ENCODE results near the gene CLSTN2.

DNA sequence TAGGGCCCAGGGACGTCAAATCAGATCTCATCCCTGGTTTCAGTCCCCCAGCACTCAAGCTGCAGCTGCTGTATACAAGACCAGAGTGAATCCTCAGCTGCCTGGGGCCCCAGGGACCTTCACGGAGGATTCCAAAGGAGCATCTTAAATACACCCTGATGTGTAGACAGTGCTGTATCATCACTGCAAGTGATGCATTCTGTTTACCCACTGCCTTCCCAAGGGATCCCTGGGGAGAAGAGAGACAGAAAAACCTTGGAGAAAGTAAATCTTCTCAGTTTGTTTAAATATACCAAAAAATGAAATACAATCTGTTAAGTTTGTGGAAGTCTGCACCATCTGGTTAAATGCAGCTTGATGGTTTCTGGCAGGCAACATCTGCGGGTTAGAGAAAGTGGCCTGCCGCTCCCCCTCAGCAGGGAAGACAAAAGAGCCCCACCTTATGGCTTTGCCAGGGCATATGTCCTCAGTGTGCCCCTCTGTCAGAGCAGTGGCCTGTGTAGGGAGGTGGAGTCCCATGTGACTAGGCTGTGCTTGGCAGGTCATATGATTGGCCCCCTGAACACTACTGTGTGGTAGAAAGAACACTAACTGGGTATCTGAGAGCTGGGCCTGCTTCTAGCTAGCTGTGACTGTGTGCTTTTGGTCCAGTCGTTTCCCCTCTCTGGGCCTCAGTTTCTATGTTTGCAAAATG, 520.7 kb downstream of the CLSTN2 start:
- TF ChIP-seq, protein P1, sequence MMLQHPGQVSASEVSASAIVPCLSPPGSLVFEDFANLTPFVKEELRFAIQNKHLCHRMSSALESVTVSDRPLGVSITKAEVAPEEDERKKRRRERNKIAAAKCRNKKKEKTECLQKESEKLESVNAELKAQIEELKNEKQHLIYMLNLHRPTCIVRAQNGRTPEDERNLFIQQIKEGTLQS (IDR thresholded peaks at IDR 0.05) = no peak
- TF ChIP-seq EGR1 (IDR thresholded peaks at IDR 0.05; ENCODE audit: low read depth in 2 of 2) = no peak
- no peak for TF ChIP-seq CTCF (IDR thresholded peaks at IDR 0.05; ENCODE audit: low read depth, low read length, missing input control)
- TF ChIP-seq, protein P2, sequence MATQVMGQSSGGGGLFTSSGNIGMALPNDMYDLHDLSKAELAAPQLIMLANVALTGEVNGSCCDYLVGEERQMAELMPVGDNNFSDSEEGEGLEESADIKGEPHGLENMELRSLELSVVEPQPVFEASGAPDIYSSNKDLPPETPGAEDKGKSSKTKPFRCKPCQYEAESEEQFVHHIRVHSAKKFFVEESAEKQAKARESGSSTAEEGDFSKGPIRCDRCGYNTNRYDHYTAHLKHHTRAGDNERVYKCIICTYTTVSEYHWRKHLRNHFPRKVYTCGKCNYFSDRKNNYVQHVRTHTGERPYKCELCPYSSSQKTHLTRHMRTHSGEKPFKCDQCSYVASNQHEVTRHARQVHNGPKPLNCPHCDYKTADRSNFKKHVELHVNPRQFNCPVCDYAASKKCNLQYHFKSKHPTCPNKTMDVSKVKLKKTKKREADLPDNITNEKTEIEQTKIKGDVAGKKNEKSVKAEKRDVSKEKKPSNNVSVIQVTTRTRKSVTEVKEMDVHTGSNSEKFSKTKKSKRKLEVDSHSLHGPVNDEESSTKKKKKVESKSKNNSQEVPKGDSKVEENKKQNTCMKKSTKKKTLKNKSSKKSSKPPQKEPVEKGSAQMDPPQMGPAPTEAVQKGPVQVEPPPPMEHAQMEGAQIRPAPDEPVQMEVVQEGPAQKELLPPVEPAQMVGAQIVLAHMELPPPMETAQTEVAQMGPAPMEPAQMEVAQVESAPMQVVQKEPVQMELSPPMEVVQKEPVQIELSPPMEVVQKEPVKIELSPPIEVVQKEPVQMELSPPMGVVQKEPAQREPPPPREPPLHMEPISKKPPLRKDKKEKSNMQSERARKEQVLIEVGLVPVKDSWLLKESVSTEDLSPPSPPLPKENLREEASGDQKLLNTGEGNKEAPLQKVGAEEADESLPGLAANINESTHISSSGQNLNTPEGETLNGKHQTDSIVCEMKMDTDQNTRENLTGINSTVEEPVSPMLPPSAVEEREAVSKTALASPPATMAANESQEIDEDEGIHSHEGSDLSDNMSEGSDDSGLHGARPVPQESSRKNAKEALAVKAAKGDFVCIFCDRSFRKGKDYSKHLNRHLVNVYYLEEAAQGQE (IDR thresholded peaks at IDR 0.05) = no peak
- TF ChIP-seq, protein P3, sequence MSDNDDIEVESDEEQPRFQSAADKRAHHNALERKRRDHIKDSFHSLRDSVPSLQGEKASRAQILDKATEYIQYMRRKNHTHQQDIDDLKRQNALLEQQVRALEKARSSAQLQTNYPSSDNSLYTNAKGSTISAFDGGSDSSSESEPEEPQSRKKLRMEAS (IDR thresholded peaks at IDR 0.05) = no peak
- TF ChIP-seq NR2F2 (IDR thresholded peaks at IDR 0.05) = no peak
- TF ChIP-seq JUND (IDR thresholded peaks at IDR 0.05) = no peak
- no peak for TF ChIP-seq RAD21 (IDR thresholded peaks at IDR 0.05)
- TF ChIP-seq HNF4G (IDR thresholded peaks at IDR 0.05) = no peak
- no peak for TF ChIP-seq SP1 (IDR thresholded peaks at IDR 0.05)
